Mammary epithelial cell (primary cell): ENCODE measurements around the gene STX1A.

Experiments
- CTCF ChIP-seq, 2 donors: IDR thresholded peaks in 1 of 2; conservative IDR thresholded peaks in 1 of 2; 2 replicates each; pipeline ENCODE4 v1.5.1; 2011 to 2012; ENCODE audit warnings: inconsistent platforms in 2 of 2, low read length in 2 of 2, mild to moderate bottlenecking in 2 of 2, control low read depth in 1 of 2, low read depth in 1 of 2; ENCODE audit not compliant: insufficient read depth in 1 of 2; ENCODE audit errors: extremely low read depth in 1 of 2
- EZH2 ChIP-seq: IDR thresholded peaks from 2 replicates; pipeline ENCODE4 v1.6.1; 2012; ENCODE audit warnings: low read length, inconsistent platforms, borderline replicate concordance

GRCh38 chr7:73726083-73726466 lies 6.6 kb upstream of the STX1A start:
- TF ChIP-seq CTCF (conservative IDR thresholded peaks at IDR 0.05 in 1 of 2, IDR thresholded peaks at IDR 0.05 in 1 of 2; ENCODE audit: extremely low read depth in 1 of 2, insufficient read depth in 1 of 2, low read depth in 1 of 2, low read length in 2 of 2) (no peak), EZH2 (no peak)
